Tibial nerve (tissue), 4 donors: ENCODE measurements around the gene CAT. TPM values are rescaled to one million over a fixed set of nuclear protein-coding genes. Genes with fewer than 3 reads are reported as not detected.
A peak's percentile ranks its signal among the peaks of the same experiment; 100 is the strongest.

Experiments used
- DNase-seq, 2 donors: peaks; one replicate each; pipeline ENCODE4 v3.0.0-alpha.2; 2019; ENCODE audit warnings: low spot score in 2 of 2
- H3K27ac ChIP-seq, 4 donors: fragments of 200-600 bp; sonication (generic) in 3 of 4; one replicate each; pipeline ENCODE4 v1.5.1; 2017 to 2019; ENCODE audit warnings: mild to moderate bottlenecking in 1 of 4
- H3K27me3 ChIP-seq, 2 donors: fragments of 200-600 bp; sonication (generic) in 1 of 2; one replicate each; pipeline versions ENCODE4 v1.5.1 to v1.6.0; 2017 to 2019
- H3K36me3 ChIP-seq, 3 donors: fragments of 200-600 bp; sonication (generic); one replicate each; pipeline ENCODE4 v1.5.1; 2018 to 2019
- H3K4me1 ChIP-seq, 4 donors: fragments of 200-600 bp; sonication (generic) in 3 of 4; one replicate each; pipeline ENCODE4 v1.5.1; 2017 to 2019
- H3K4me3 ChIP-seq, 4 donors: fragments of 200-600 bp; sonication (generic) in 3 of 4; one replicate each; pipeline ENCODE4 v1.5.1; 2017 to 2019; ENCODE audit warnings: mild to moderate bottlenecking in 1 of 4, moderate library complexity in 1 of 4
- H3K9me3 ChIP-seq, 4 donors: fragments of 200-600 bp; sonication (generic) in 3 of 4; one replicate each; pipeline ENCODE4 v1.5.1; 2017 to 2019
- EP300 ChIP-seq, 2 donors: sonication (generic); formaldehyde crosslinking; IDR thresholded peaks; one replicate each; pipeline ENCODE4 v1.6.1; 2017; ENCODE audit warnings: antibody characterized with exemption in 2 of 2, mild to moderate bottlenecking in 1 of 2
- POLR2A ChIP-seq, 2 donors: fragments of 450-650 bp; IDR thresholded peaks; one replicate each; pipeline ENCODE4 v1.6.1; 2017; ENCODE audit warnings: antibody characterized with exemption in 2 of 2, mild to moderate bottlenecking in 2 of 2, moderate library complexity in 2 of 2
- WGBS, 2 donors: methylation state at CpG; one replicate each; pipeline ENCODE4 v1.1.5; 2018; 5-methylcytosine and 5-hydroxymethylcytosine counted together
- total RNA-seq, 4 donors: library from RNA; depleted of rRNA; stranded (reverse); fragments of >200 nt; gene quantifications; one replicate each; pipeline ENCODE4 v1.1.0, GENCODE V29; 2016
- TF ChIP-seq, protein P1 (sequence below), 5 experiments: fragments of 200-600 bp in 3 of 5; fragments of 450-650 bp in 2 of 5; sonication (generic) in 3 of 5; IDR thresholded peaks; one replicate each; pipeline ENCODE4 v1.5.1; 2016 to 2019; ENCODE audit warnings: antibody characterized with exemption in 5 of 5, mild to moderate bottlenecking in 3 of 5, moderate library complexity in 2 of 5

The CAT gene
- 100 to 1,000 TPM; 101 to 230 (median 147) TPM for total RNA-seq

DNA sequence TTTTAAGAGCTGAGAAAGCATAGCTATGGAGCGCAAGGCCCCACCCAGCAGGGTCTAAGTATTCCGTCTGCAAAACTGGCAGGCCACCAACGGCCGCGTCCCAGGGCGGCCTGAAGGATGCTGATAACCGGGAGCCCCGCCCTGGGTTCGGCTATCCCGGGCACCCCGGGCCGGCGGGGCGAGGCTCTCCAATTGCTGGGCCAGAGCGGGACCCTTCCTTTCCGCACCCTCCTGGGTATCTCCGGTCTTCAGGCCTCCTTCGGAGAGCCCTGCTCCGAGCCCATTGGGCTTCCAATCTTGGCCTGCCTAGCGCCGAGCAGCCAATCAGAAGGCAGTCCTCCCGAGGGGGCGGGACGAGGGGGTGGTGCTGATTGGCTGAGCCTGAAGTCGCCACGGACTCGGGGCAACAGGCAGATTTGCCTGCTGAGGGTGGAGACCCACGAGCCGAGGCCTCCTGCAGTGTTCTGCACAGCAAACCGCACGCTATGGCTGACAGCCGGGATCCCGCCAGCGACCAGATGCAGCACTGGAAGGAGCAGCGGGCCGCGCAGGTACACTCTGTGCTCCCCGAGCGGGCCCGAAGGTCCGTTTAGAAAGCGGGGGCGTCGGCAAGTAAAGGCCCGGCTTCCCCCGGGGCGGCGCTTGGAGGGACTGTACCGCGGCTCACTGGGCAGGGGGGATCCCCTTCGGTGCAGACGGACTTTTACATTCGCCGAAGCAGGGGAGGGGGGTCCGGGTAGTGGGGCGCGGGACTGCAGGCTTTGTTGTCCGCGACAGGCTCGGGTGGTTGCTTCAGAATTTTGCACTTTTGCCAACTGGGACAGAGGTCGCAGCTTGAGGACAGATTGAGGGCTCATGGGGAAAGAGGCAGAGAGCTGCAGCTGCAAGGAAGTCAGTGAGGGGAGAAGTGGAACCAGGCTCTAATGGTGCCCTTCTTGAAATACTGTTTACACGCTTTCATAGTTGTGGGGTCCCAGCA lies at the start of gene CAT:
Gene CAT (plus strand): TSS at position 406 of the 979 bp plus-strand sequence. CDS start 80 bp downstream, at position 486.
- DNase-seq: peak; percentile 97 to 98
- Histone ChIP-seq H3K4me3 (peak within 1 kb of the TSS; percentile 78 to 83 (median 82)), H3K27me3 (no peaks in the 10 kb centered on the region), H3K27ac (peak within 1 kb of the TSS; percentile 83 to 95 (median 94)), H3K36me3 (no peaks in the 10 kb centered on the region), H3K9me3 (no peaks in the 10 kb centered on the region), H3K4me1 (peaks cover 0 to 51% (median 20%) of the 10 kb centered on the region in 4 donors)
- TF ChIP-seq POLR2A (IDR thresholded peaks at IDR 0.05) (peak; percentile 50 to 86), EP300 (IDR thresholded peaks at IDR 0.05) (peak in 1 of 2 donors; percentile 92)
- TF ChIP-seq, protein P1, sequence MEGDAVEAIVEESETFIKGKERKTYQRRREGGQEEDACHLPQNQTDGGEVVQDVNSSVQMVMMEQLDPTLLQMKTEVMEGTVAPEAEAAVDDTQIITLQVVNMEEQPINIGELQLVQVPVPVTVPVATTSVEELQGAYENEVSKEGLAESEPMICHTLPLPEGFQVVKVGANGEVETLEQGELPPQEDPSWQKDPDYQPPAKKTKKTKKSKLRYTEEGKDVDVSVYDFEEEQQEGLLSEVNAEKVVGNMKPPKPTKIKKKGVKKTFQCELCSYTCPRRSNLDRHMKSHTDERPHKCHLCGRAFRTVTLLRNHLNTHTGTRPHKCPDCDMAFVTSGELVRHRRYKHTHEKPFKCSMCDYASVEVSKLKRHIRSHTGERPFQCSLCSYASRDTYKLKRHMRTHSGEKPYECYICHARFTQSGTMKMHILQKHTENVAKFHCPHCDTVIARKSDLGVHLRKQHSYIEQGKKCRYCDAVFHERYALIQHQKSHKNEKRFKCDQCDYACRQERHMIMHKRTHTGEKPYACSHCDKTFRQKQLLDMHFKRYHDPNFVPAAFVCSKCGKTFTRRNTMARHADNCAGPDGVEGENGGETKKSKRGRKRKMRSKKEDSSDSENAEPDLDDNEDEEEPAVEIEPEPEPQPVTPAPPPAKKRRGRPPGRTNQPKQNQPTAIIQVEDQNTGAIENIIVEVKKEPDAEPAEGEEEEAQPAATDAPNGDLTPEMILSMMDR (IDR thresholded peaks at IDR 0.05): peak in 1 of 5 experiments; percentile 30
- WGBS, 2 donors: 0 to 1% methylated on average over 31 to 43 of the region's 62 CpGs

- no peaks in the 10 kb centered on the region for H3K27me3 ChIP-seq
- no peaks in the 10 kb centered on the region for H3K4me1 ChIP-seq
- 73 to 75% methylated on average over 6 of the region's 6 CpGs for WGBS, 2 donors
- H3K9me3 ChIP-seq: peaks cover 0 to 19% (median 0%) of the 10 kb centered on the region in 4 donors
- H3K27ac ChIP-seq: no peak overlapping the region
- no peak for DNase-seq
- TF ChIP-seq, protein P1 (IDR thresholded peaks at IDR 0.05): no peak
- no peaks in the 10 kb centered on the region for H3K36me3 ChIP-seq
- no peak overlapping the region for H3K4me3 ChIP-seq
These were observed 43.9 kb upstream of the CAT start for GRCh38 chr11:34394771-34395300.

DNA sequence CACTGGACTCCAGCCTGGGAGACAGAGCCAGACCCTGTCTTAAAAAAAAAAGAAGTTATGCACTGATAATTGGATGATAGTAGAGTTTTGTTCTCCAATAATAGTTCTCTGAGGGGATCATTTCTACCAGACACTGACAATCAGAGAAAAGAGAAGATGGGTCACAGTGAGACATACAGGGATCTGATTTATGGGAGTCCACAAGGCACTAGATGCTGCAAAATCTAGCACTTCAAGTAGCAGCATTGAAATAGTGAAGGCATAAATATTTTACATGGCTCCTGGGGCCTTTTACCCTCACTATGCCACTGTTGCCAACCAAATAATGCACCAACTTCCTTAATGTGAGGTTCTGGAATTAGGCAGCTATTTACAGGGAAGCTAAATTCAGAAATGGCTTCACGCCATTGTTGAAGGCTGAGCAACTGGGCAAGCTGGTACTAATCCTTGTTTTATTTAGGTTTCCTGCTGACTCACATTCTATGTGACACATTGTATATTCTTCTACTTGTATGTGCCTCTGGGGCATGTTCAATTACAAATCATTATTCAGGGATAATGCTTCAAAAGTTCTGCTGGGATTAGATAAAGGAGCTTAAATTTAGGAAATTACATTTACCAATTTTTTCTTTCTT lies 42.7 kb upstream of the CAT start:
- WGBS, 2 donors: 50 to 56% methylated on average over 1 of the region's 1 CpG
- no peak for DNase-seq
- H3K4me1 ChIP-seq: no peaks in the 10 kb centered on the region
- H3K36me3 ChIP-seq: no peaks in the 10 kb centered on the region
- H3K4me3 ChIP-seq: no peak overlapping the region
- no peak for TF ChIP-seq POLR2A (IDR thresholded peaks at IDR 0.05)
- H3K27me3 ChIP-seq: no peaks in the 10 kb centered on the region
- no peak overlapping the region for H3K27ac ChIP-seq
- H3K9me3 ChIP-seq: peaks cover 0 to 19% (median 0%) of the 10 kb centered on the region in 4 donors

DNA sequence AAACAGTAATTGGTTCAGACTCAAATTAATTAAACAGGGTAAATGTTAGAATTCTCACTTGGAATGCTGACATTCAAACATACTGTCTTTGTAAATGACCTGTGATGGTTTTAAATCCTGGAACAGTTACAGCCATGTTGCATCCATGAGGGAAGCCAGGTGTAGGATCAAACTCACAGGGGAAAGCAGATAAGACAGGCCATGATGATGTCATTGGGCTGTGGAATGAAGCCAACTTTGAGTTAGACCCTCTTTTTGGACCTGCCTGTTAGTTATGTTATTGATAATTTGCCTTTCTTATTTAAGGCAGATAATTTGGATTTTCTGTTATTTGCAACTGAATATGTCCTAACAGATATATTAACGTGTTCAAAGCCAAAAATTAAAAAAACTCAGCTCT lies 41.6 kb upstream of the CAT start:
- H3K9me3 ChIP-seq: peaks cover 0 to 19% (median 0%) of the 10 kb centered on the region in 4 donors
- whole genome bisulfite sequencing, 2 donors: 68 to 79% methylated on average over 1 of the region's 1 CpG
- no peak for TF ChIP-seq EP300 (IDR thresholded peaks at IDR 0.05)
- TF ChIP-seq POLR2A (IDR thresholded peaks at IDR 0.05): no peak
- TF ChIP-seq, protein P1 (IDR thresholded peaks at IDR 0.05): no peak
- no peaks in the 10 kb centered on the region for H3K4me1 ChIP-seq
- no peaks in the 10 kb centered on the region for H3K27me3 ChIP-seq
- H3K4me3 ChIP-seq: no peak overlapping the region
- H3K36me3 ChIP-seq: no peaks in the 10 kb centered on the region
- no peak for DNase-seq
- H3K27ac ChIP-seq: no peak overlapping the region

- WGBS, 2 donors: 75 to 77% methylated on average over 2 of the region's 2 CpGs
- Histone ChIP-seq H3K36me3 (no peaks in the 10 kb centered on the region), H3K27ac (no peak overlapping the region), H3K4me3 (no peak overlapping the region), H3K27me3 (no peaks in the 10 kb centered on the region), H3K4me1 (no peaks in the 10 kb centered on the region), H3K9me3 (peaks cover 0 to 15% (median 0%) of the 10 kb centered on the region in 4 donors)
- DNase-seq: no peak
- TF ChIP-seq EP300 (IDR thresholded peaks at IDR 0.05) (no peak), POLR2A (IDR thresholded peaks at IDR 0.05) (no peak)
- TF ChIP-seq, protein P1 (IDR thresholded peaks at IDR 0.05): no peak
These were observed 40.9 kb upstream of the CAT start for GRCh38 chr11:34397811-34398210.
